PC-3 (cell line): ENCODE results near the gene TUT1. TPM values are rescaled to one million over a fixed set of nuclear protein-coding genes. Genes with fewer than 3 reads are reported as not detected.
"Not testable (repeated sequence)": the region's sequence is repeated elsewhere in the genome, so short reads cannot be mapped to it uniquely, and the experiment has no call there.

ENCODE experiments used
- ATAC-seq: fragments of 200-7000 bp; cut with Tn5 transposase; 2 replicates; pipeline ENCODE4 v1.9.1; 2020; ENCODE audit warnings: mild to moderate bottlenecking, moderate library complexity
- BruUV-seq: library from RNA; stranded (reverse); fragments of 400-500 nt; replicated peaks from 2 replicates; lab custom pipeline; 2021; lab: Mats Ljungman, UMichigan
- CTCF ChIA-PET: fragments of 300-600 bp; sonication (Branson Sonifier 250); formaldehyde crosslinking; loops from one replicate; lab custom pipeline; 2022; ENCODE audit warnings: antibody characterized with exemption; lab: Charles Lee
- POLR2A ChIA-PET: fragments of 300-600 bp; sonication (Branson Sonifier 250); formaldehyde crosslinking; loops from one replicate; lab custom pipeline; 2022; ENCODE audit warnings: antibody characterized with exemption; ENCODE audit not compliant: unreplicated experiment; lab: Charles Lee
- DNase-seq: peaks from one replicate; pipeline ENCODE4 v3.0.0-alpha.2; 2015
- H2AFZ ChIP-seq: fragments of 300-600 bp; sonication (generic); 2 replicates; pipeline ENCODE4 v1.6.0; 2016; ENCODE audit warnings: antibody characterized with exemption, low read length
- H3F3A ChIP-seq: fragments of 300-600 bp; sonication (generic); one replicate; pipeline ENCODE4 v1.6.0; 2017; ENCODE audit warnings: antibody characterized with exemption, low read length, control low read depth, mild to moderate bottlenecking; ENCODE audit not compliant: unreplicated experiment
- H3K27ac ChIP-seq: fragments of 300-600 bp; sonication (generic); 2 replicates; pipeline ENCODE4 v1.5.1; 2016; ENCODE audit warnings: mild to moderate bottlenecking, low read length
- H3K27me3 ChIP-seq: fragments of 300-600 bp; sonication (generic); 2 replicates; pipeline ENCODE4 v1.6.1; 2016; ENCODE audit warnings: low read length, mixed read lengths
- H3K36me3 ChIP-seq: fragments of 300-600 bp; sonication (generic); 2 replicates; pipeline ENCODE4 v1.6.1; 2016; ENCODE audit warnings: low read depth, mixed run types, low read length, mixed read lengths
- H3K4me1 ChIP-seq: fragments of 300-600 bp; sonication (generic); 2 replicates; pipeline ENCODE4 v1.5.1; 2016; ENCODE audit warnings: low read length; ENCODE audit not compliant: insufficient read depth
- H3K4me2 ChIP-seq: fragments of 300-600 bp; sonication (generic); 2 replicates; pipeline ENCODE4 v1.6.0; 2016; ENCODE audit warnings: low read length
- H3K4me3 ChIP-seq: fragments of 300-600 bp; sonication (generic); 2 replicates; pipeline ENCODE4 v1.5.1; 2016; ENCODE audit warnings: mild to moderate bottlenecking, low read length, mixed read lengths
- H3K79me2 ChIP-seq: fragments of 300-600 bp; sonication (generic); 2 replicates; pipeline ENCODE4 v1.6.1; 2017; ENCODE audit warnings: low read length, mixed read lengths
- H3K9ac ChIP-seq: fragments of 300-600 bp; sonication (generic); 2 replicates; pipeline ENCODE4 v1.6.0; 2016; ENCODE audit warnings: mild to moderate bottlenecking, low read length
- H3K9me2 ChIP-seq: fragments of 300-600 bp; sonication (generic); replicated peaks from 2 replicates; pipeline ENCODE4 v1.6.1; 2016; ENCODE audit warnings: mixed run types, low read length, mixed read lengths
- H3K9me3 ChIP-seq: fragments of 300-600 bp; sonication (generic); 2 replicates; pipeline ENCODE4 v1.6.1; 2016; ENCODE audit warnings: low read length, mixed read lengths
- H4K20me1 ChIP-seq: fragments of 300-600 bp; sonication (generic); 2 replicates; pipeline ENCODE4 v1.6.1; 2016; ENCODE audit warnings: low read length, mixed read lengths
- CTCF ChIP-seq: fragments of 300-600 bp; sonication (generic); conservative IDR thresholded peaks from 2 replicates; pipeline ENCODE4 v1.5.1; 2017; ENCODE audit warnings: antibody characterized with exemption, low read depth, mild to moderate bottlenecking, low read length
- EZH2 ChIP-seq: fragments of 300-600 bp; sonication (generic); IDR thresholded peaks from one replicate; pipeline ENCODE4 v1.6.1; 2017; ENCODE audit warnings: antibody characterized with exemption, mild to moderate bottlenecking, low read length; ENCODE audit not compliant: unreplicated experiment
- EZH2phosphoT487 ChIP-seq: fragments of 300-600 bp; sonication (generic); IDR thresholded peaks from 2 replicates; pipeline ENCODE4 v1.6.1; 2018; ENCODE audit warnings: mild to moderate bottlenecking, antibody characterized with exemption, low read length, borderline replicate concordance
- intact Hi-C: fragments of 100-400 bp; cut with micrococcal nuclease; formaldehyde crosslinking; loops from 2 replicates; pipeline ENCODE4 v1.9.0; 2023
- total RNA-seq: library from RNA; depleted of rRNA; stranded (reverse); fragments of >200 nt; gene quantifications from 2 replicates; pipeline ENCODE4 v1.2.3, GENCODE V29; 2014

Gene TUT1
- total RNA-seq, 1 experiment from 2014 or later = 17.8 TPM

- Histone ChIP-seq H3K4me3 (peak overlapping the region; percentile 94), H3K9ac (peak overlapping the region; percentile 98), H3K79me2 (peaks cover 81% of the 10 kb centered on the region), H3F3A (no peaks in the 10 kb centered on the region), H4K20me1 (peaks cover 33% of the 10 kb centered on the region), H3K4me2 (peak overlapping the region; percentile 80), H3K4me1 (peaks cover 36% of the 10 kb centered on the region), H3K9me3 (no peaks in the 10 kb centered on the region), H3K36me3 (peaks cover 52% of the 10 kb centered on the region), H2AFZ (peak overlapping the region; percentile 74), H3K9me2 (no peaks in the 10 kb centered on the region), H3K27ac (peak overlapping the region; percentile 49), H3K27me3 (no peaks in the 10 kb centered on the region)
- TF ChIP-seq EZH2 (no peak), EZH2phosphoT487 (no peak), CTCF (no peak)
- POLR2A ChIA-PET = interaction anchor here (0.6 to 1.3 kb wide), 11 partner anchors 12 to 180 kb away, joined by 3 to 23 read pairs (median 5); partner anchors contain the start of genes AHNAK, B3GAT3, C11orf98 and CSKMT
- CTCF ChIA-PET = interaction anchor here (1.0 to 1.6 kb wide), 4 partner anchors 13 to 180 kb away, joined by 3 to 7 read pairs (median 6); partner anchors contain the start of gene TUT1
- intact Hi-C loops = no loop called here
- BruUV-seq = TSS peak; percentile 74
- no peak for DNase-seq
- no peak; the same call in 1 of the 2 replicates for ATAC-seq
These were observed 18.2 kb downstream of the TUT1 start for GRCh38 chr11:62573006-62573591.

DNA sequence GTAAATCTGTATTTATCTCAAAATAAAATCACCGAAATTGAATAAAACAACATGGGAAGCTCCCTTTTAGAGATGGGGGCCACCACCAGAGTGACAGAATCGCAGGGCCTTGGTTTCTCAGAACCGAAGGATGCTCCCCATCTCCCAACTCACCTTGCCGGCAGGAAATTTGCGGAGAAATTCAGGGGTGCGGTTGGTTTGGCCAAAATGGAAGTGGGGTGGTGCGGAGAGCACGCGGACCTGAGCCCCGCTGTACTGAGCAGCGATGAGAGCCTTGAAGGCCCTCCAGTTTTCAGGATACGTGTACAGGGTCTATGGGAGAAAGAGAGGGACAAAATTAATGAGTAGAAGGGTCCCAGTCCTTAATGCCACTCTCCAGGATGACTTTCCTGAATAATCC lies 18.9 kb downstream of the TUT1 start:
- Histone ChIP-seq H3K27me3 (no peaks in the 10 kb centered on the region), H3K4me3 (peak overlapping the region; percentile 94), H2AFZ (no peak overlapping the region), H3K36me3 (peaks cover 54% of the 10 kb centered on the region), H3K4me1 (peaks cover 36% of the 10 kb centered on the region), H3K9me3 (no peaks in the 10 kb centered on the region), H3K9me2 (no peaks in the 10 kb centered on the region), H3K9ac (peak overlapping the region; percentile 98), H3F3A (no peaks in the 10 kb centered on the region), H3K79me2 (peaks cover 86% of the 10 kb centered on the region), H4K20me1 (peaks cover 35% of the 10 kb centered on the region), H3K4me2 (peak overlapping the region; percentile 80), H3K27ac (no peak overlapping the region)
- TF ChIP-seq EZH2phosphoT487 (no peak), CTCF (no peak), EZH2 (no peak)
- CTCF ChIA-PET = no interaction called here
- DNase-seq (no peak), ATAC-seq (no peak)
- no TSS peak for BruUV-seq
- intact Hi-C loops = no loop called here
- POLR2A ChIA-PET = no interaction called here

GRCh38 chr11:62571493-62571892 lies 19.8 kb downstream of the TUT1 start:
- H3K27me3 ChIP-seq, H2AFZ ChIP-seq, H3K9me2 ChIP-seq, BruUV-seq, H3K27ac ChIP-seq, ATAC-seq, DNase-seq, POLR2A ChIA-PET, intact Hi-C loops, H3F3A ChIP-seq, H3K9me3 ChIP-seq: not testable (repeated sequence)
- Histone ChIP-seq H3K4me3 (peak overlapping the region; percentile 94), H3K79me2 (peaks cover 95% of the 10 kb centered on the region), H4K20me1 (peaks cover 45% of the 10 kb centered on the region), H3K4me1 (peaks cover 36% of the 10 kb centered on the region), H3K4me2 (peak overlapping the region; percentile 80), H3K36me3 (peaks cover 61% of the 10 kb centered on the region), H3K9ac (peak overlapping the region; percentile 98)
- CTCF ChIA-PET = interaction anchor here (1.0 kb wide), 1 partner anchor 29 kb away, joined by 3 read pairs; no protein-coding TSS in a partner anchor

DNA sequence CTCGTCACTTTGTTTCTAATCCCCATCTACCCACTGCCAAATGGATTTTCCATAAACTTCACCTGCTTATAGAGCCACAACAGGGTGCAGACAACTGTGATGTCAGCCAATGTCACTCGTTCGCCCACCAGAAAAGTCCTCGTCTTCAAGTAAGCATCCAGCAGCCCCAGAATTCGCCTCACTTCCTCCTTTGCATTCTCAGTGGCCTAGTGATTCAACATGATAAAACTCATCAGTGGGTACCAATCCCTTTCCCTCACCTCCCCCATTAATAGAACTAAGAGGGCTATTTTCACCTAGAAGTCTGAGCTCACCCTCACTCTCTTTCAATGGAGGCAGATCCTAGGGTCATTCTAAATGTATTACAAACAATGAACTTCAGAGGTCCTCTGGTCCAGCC lies 20.4 kb downstream of the TUT1 start:
- ChIA-PET POLR2A (interaction anchor here (0.6 kb wide), 1 partner anchor 95 kb away, joined by 5 read pairs; no protein-coding TSS in a partner anchor), CTCF (interaction anchor here (1.0 kb wide), 1 partner anchor 28 kb away, joined by 3 read pairs; no protein-coding TSS in a partner anchor)
- H3F3A ChIP-seq, H3K9me3 ChIP-seq, H3K9me2 ChIP-seq, H3K27me3 ChIP-seq, H2AFZ ChIP-seq, intact Hi-C loops, ATAC-seq, H3K27ac ChIP-seq, BruUV-seq, H3K9ac ChIP-seq, DNase-seq: not testable (repeated sequence)
- Histone ChIP-seq H3K4me2 (peak overlapping the region; percentile 80), H3K4me1 (peaks cover 34% of the 10 kb centered on the region), H4K20me1 (peaks cover 50% of the 10 kb centered on the region), H3K79me2 (peaks cover 95% of the 10 kb centered on the region), H3K36me3 (peaks cover 61% of the 10 kb centered on the region), H3K4me3 (peak overlapping the region; percentile 94; the same call in 1 of the 2 replicates)
